HTERT RPE-1 (cell line): ENCODE data around the gene DTHD1.

Source experiments
- in situ Hi-C: fragments of 300-500 bp; cut with MboI; formaldehyde crosslinking; loops from 4 replicates; pipeline ENCODE4 v1.14.3; 2020; ENCODE audit warnings: low sequenced_read_pairs

Gene DTHD1

GRCh38 chr4:36312511-36312910 lies 31.1 kb downstream of the DTHD1 start:
- in situ Hi-C loops: no loop called here

- in situ Hi-C loops: no loop called here
Observed at GRCh38 chr4:36313301-36313700, 31.9 kb downstream of the DTHD1 start.

GRCh38 chr4:36313703-36314102 lies 32.3 kb downstream of the DTHD1 start:
- in situ Hi-C loops: no loop called here

GRCh38 chr4:36316607-36317006 lies 35.2 kb downstream of the DTHD1 start:
- in situ Hi-C loops: no loop called here

GRCh38 chr4:36317721-36318120 lies 36.3 kb downstream of the DTHD1 start:
- in situ Hi-C loops: no loop called here

GRCh38 chr4:36320117-36320896 lies 38.9 kb downstream of the DTHD1 start:
- in situ Hi-C loops: no loop called here

GRCh38 chr4:36321176-36321575 lies 39.8 kb downstream of the DTHD1 start:
- in situ Hi-C loops: no loop called here

- in situ Hi-C loops: no loop called here
Observed at GRCh38 chr4:36322921-36323354, 41.5 kb downstream of the DTHD1 start.

GRCh38 chr4:36323816-36324419 lies 42.5 kb downstream of the DTHD1 start:
- in situ Hi-C loops: no loop called here

GRCh38 chr4:36324808-36325207 lies 43.4 kb downstream of the DTHD1 start:
- in situ Hi-C loops: no loop called here

GRCh38 chr4:36325499-36325898 lies 44.1 kb downstream of the DTHD1 start:
- in situ Hi-C loops: no loop called here

- in situ Hi-C loops: no loop called here
Observed at GRCh38 chr4:36325926-36326325, 44.5 kb downstream of the DTHD1 start.

GRCh38 chr4:36326476-36327029 lies 45.1 kb downstream of the DTHD1 start:
- in situ Hi-C loops: no loop called here

- in situ Hi-C loops: no loop called here
Observed at GRCh38 chr4:36327400-36327799, 46.0 kb downstream of the DTHD1 start.

- in situ Hi-C loops: no loop called here
Observed at GRCh38 chr4:36328130-36328529, 46.7 kb downstream of the DTHD1 start.

GRCh38 chr4:36329228-36329627 lies 47.8 kb downstream of the DTHD1 start:
- in situ Hi-C loops: no loop called here

- in situ Hi-C loops: no loop called here
Observed at GRCh38 chr4:36330796-36331195, 49.4 kb downstream of the DTHD1 start.

- in situ Hi-C loops: no loop called here
Observed at GRCh38 chr4:36332023-36332781, 50.8 kb downstream of the DTHD1 start.

- in situ Hi-C loops: no loop called here
Observed at GRCh38 chr4:36332782-36333131, 51.3 kb downstream of the DTHD1 start.

- in situ Hi-C loops: no loop called here
Observed at GRCh38 chr4:36333303-36333877, 52.0 kb downstream of the DTHD1 start.

GRCh38 chr4:36337665-36338185 lies 56.3 kb downstream of the DTHD1 start:
- in situ Hi-C loops: no loop called here
